Fibroblast of lung (primary cell): ENCODE data around the gene MT1H. TPM values are rescaled to one million over a fixed set of nuclear protein-coding genes. Genes with fewer than 3 reads are reported as not detected.
"Not testable (repeated sequence)": the region's sequence is repeated elsewhere in the genome, so short reads cannot be mapped to it uniquely, and the experiment has no call there.

Experiments used
- DNase-seq, 2 donors: peaks; one replicate each; pipeline versions ENCODE4 v3.0.0 to v3.0.0-alpha.2; 2010; ENCODE audit warnings: low read depth in 2 of 2
- H2AFZ ChIP-seq: 2 replicates; pipeline ENCODE4 v1.5.1; 2012; ENCODE audit warnings: low read length, control low read depth, inconsistent platforms
- H3K27ac ChIP-seq: 2 replicates; pipeline ENCODE4 v1.5.1; 2011; ENCODE audit warnings: low read length, control low read depth; ENCODE audit not compliant: insufficient read depth
- H3K27me3 ChIP-seq: 2 replicates; pipeline ENCODE4 v1.5.1; 2011; ENCODE audit warnings: mild to moderate bottlenecking, low read length; ENCODE audit not compliant: control insufficient read depth, insufficient read depth
- H3K36me3 ChIP-seq: 2 replicates; pipeline ENCODE4 v1.5.1; 2011; ENCODE audit warnings: low read length; ENCODE audit not compliant: control insufficient read depth, insufficient read depth
- H3K4me1 ChIP-seq: 2 replicates; pipeline ENCODE4 v1.5.1; 2011; ENCODE audit warnings: low read length; ENCODE audit not compliant: control insufficient read depth, insufficient read depth; ENCODE audit errors: extremely low read depth
- H3K4me2 ChIP-seq: 2 replicates; pipeline ENCODE4 v1.5.1; 2011; ENCODE audit warnings: low read length, control low read depth; ENCODE audit not compliant: insufficient read depth; ENCODE audit errors: extremely low read depth
- H3K4me3 ChIP-seq, 4 experiments: fragments of 200-600 bp in 1 of 4; sonication (generic) in 1 of 4; replicated peaks in 1 of 4; 2 replicates each; pipeline ENCODE4 v1.5.1; 2011 to 2016; ENCODE audit warnings: low read length in 4 of 4, low read depth in 3 of 4, mild to moderate bottlenecking in 3 of 4, control low read depth in 2 of 4, inconsistent platforms in 1 of 4, mixed read lengths in 1 of 4; ENCODE audit not compliant: insufficient read depth in 1 of 4; ENCODE audit errors: control extremely low read depth in 1 of 4
- H3K79me2 ChIP-seq: 2 replicates; pipeline ENCODE4 v1.5.1; 2012; ENCODE audit warnings: mild to moderate bottlenecking, low read length, inconsistent platforms; ENCODE audit not compliant: control insufficient read depth, insufficient read depth
- H3K9ac ChIP-seq: 2 replicates; pipeline ENCODE4 v1.5.1; 2011; ENCODE audit warnings: mild to moderate bottlenecking, low read length, control low read depth; ENCODE audit not compliant: insufficient read depth
- H3K9me3 ChIP-seq: 2 replicates; pipeline ENCODE4 v1.5.1; 2012; ENCODE audit warnings: low read depth, low read length; ENCODE audit not compliant: control insufficient read depth, insufficient read depth
- H4K20me1 ChIP-seq: 2 replicates; pipeline ENCODE4 v1.5.1; 2011; ENCODE audit warnings: low read length; ENCODE audit not compliant: control insufficient read depth, insufficient read depth; ENCODE audit errors: extremely low read depth
- CTCF ChIP-seq, 2 donors: IDR thresholded peaks in 1 of 2; conservative IDR thresholded peaks in 1 of 2; 1 replicate in 1 of 2; 2 replicates in 1 of 2; pipeline ENCODE4 v1.5.1; 2011 to 2012; ENCODE audit warnings: low read length in 2 of 2, control low read depth in 1 of 2, inconsistent platforms in 1 of 2, low read depth in 1 of 2, mild to moderate bottlenecking in 1 of 2
- EZH2 ChIP-seq: IDR thresholded peaks from 2 replicates; pipeline ENCODE4 v1.5.1; 2012; ENCODE audit warnings: low read length, control low read depth, mild to moderate bottlenecking; ENCODE audit errors: missing control alignments
- polyA plus RNA-seq, 2 donors: library from polyadenylated mRNA; depleted of rRNA in 1 of 2; stranded (reverse) in 1 of 2; unstranded in 1 of 2; fragments of >200 nt; gene quantifications; 2 replicates each; pipeline ENCODE4 v1.2.1, GENCODE V29; 2011 to 2012; ENCODE audit warnings: missing spikeins in 1 of 2
- total RNA-seq: library from RNA; depleted of rRNA; stranded (reverse); fragments of >200 nt; gene quantifications from 2 replicates; pipeline ENCODE4 v1.2.1, GENCODE V29; 2014

Gene MT1H
- total and polyA plus RNA-seq, 2 donors (not counting 1 experiment from before 2014, with no cell fraction given), result not detected

GRCh38 chr16:56673921-56674320 lies 4.3 kb downstream of the MT1H start:
- Histone ChIP-seq H3K4me2 (no peak overlapping the region), H3K4me3 (no peak overlapping the region), H3K4me1 (peaks cover 5% of the 10 kb centered on the region), H3K9ac (no peak overlapping the region), H3K79me2 (no peaks in the 10 kb centered on the region), H3K27ac (no peak overlapping the region), H3K27me3 (peaks cover 9% of the 10 kb centered on the region), H2AFZ (no peak overlapping the region), H3K36me3 (no peaks in the 10 kb centered on the region), H3K9me3 (no peaks in the 10 kb centered on the region), H4K20me1 (no peaks in the 10 kb centered on the region)
- TF ChIP-seq CTCF (conservative IDR thresholded peaks at IDR 0.05 in 1 of 2, IDR thresholded peaks at IDR 0.05 in 1 of 2; ENCODE audit: low read depth in 1 of 2, low read length in 2 of 2), result peak; percentile 63
- no peak for TF ChIP-seq EZH2
- peak; percentile 5 to 46 for DNase-seq

GRCh38 chr16:56674570-56674969 lies 5.0 kb downstream of the MT1H start:
- H2AFZ ChIP-seq, DNase-seq, H3K27ac ChIP-seq, H3K4me1 ChIP-seq, H3K4me2 ChIP-seq, H3K4me3 ChIP-seq, H3K79me2 ChIP-seq, H3K36me3 ChIP-seq, H3K9me3 ChIP-seq, H4K20me1 ChIP-seq, H3K27me3 ChIP-seq, H3K9ac ChIP-seq: not testable (repeated sequence)

- Histone ChIP-seq H3K27ac (no peak overlapping the region), H3K27me3 (no peaks in the 10 kb centered on the region), H2AFZ (no peak overlapping the region), H3K4me2 (no peak overlapping the region), H3K36me3 (no peaks in the 10 kb centered on the region), H4K20me1 (no peaks in the 10 kb centered on the region), H3K4me1 (peaks cover 5% of the 10 kb centered on the region), H3K79me2 (no peaks in the 10 kb centered on the region), H3K9me3 (no peaks in the 10 kb centered on the region), H3K4me3 (peak overlapping the region in 1 of 4 experiments; percentile 17), H3K9ac (no peak overlapping the region)
- TF ChIP-seq EZH2 (no peak), CTCF (conservative IDR thresholded peaks at IDR 0.05 in 1 of 2, IDR thresholded peaks at IDR 0.05 in 1 of 2; ENCODE audit: low read depth in 1 of 2, low read length in 2 of 2) (no peak)
- DNase-seq, result no peak
These were observed 6.1 kb downstream of the MT1H start for GRCh38 chr16:56675685-56676210.
